Astrocyte (in vitro differentiated cells and primary cell): ENCODE measurements around the gene CDKAL1. TPM values are rescaled to one million over a fixed set of nuclear protein-coding genes. Genes with fewer than 3 reads are reported as not detected.
"Not testable (repeated sequence)": the region's sequence is repeated elsewhere in the genome, so short reads cannot be mapped to it uniquely, and the experiment has no call there.

Source experiments
- DNase-seq: peaks from one replicate; pipeline ENCODE4 v3.0.0-alpha.2; 2010; ENCODE audit warnings: low read depth
- FAIRE-seq: peaks from 2 replicates; lab custom pipeline; 2011; peaks lifted over from hg19 to GRCh38; lab: Jason Lieb, UNC
- H2AFZ ChIP-seq: 2 replicates; pipeline ENCODE4 v1.6.0; 2012; ENCODE audit warnings: low read depth, low read length, inconsistent platforms
- H3K27ac ChIP-seq: 2 replicates; pipeline ENCODE4 v1.5.1; 2011; ENCODE audit warnings: low read depth, low read length, inconsistent platforms
- H3K27me3 ChIP-seq: 2 replicates; pipeline ENCODE4 v1.6.0; 2011; ENCODE audit warnings: low read length, inconsistent platforms; ENCODE audit not compliant: insufficient read depth
- H3K36me3 ChIP-seq: 2 replicates; pipeline ENCODE4 v1.5.1; 2011; ENCODE audit warnings: low read length, inconsistent platforms; ENCODE audit not compliant: insufficient read depth
- H3K4me1 ChIP-seq: 2 replicates; pipeline ENCODE4 v1.5.1; 2011; ENCODE audit warnings: low read length, inconsistent platforms; ENCODE audit not compliant: insufficient read depth
- H3K4me2 ChIP-seq: 2 replicates; pipeline ENCODE4 v1.6.0; 2012; ENCODE audit warnings: low read length, inconsistent platforms
- H3K4me3 ChIP-seq: 2 replicates; pipeline ENCODE4 v1.5.1; 2011; ENCODE audit warnings: low read depth, mild to moderate bottlenecking, low read length, inconsistent platforms; ENCODE audit not compliant: insufficient read depth
- H3K79me2 ChIP-seq: 2 replicates; pipeline ENCODE4 v1.6.0; 2012; ENCODE audit warnings: mild to moderate bottlenecking, low read length, inconsistent platforms; ENCODE audit not compliant: insufficient read depth
- H3K9ac ChIP-seq: 2 replicates; pipeline ENCODE4 v1.6.0; 2012; ENCODE audit warnings: mild to moderate bottlenecking, low read length, inconsistent platforms
- H3K9me3 ChIP-seq: 2 replicates; pipeline ENCODE4 v1.5.1; 2012; ENCODE audit warnings: low read depth, mild to moderate bottlenecking, low read length, inconsistent platforms; ENCODE audit not compliant: insufficient read depth
- H4K20me1 ChIP-seq: 2 replicates; pipeline ENCODE4 v1.6.0; 2012; ENCODE audit warnings: low read length, inconsistent platforms; ENCODE audit not compliant: insufficient read depth
- H3K27ac Mint-ChIP-seq: one replicate; pipeline ENCODE4 v1.8.0; 2021; ENCODE audit warnings: mild to moderate bottlenecking, mixed read lengths; ENCODE audit not compliant: unreplicated experiment
- H3K27me3 Mint-ChIP-seq: one replicate; pipeline ENCODE4 v1.8.0; 2021; ENCODE audit warnings: low read depth, mixed read lengths; ENCODE audit not compliant: unreplicated experiment
- H3K36me3 Mint-ChIP-seq: one replicate; pipeline ENCODE4 v1.8.0; 2021; ENCODE audit warnings: low read depth, mixed read lengths; ENCODE audit not compliant: unreplicated experiment
- H3K4me1 Mint-ChIP-seq: one replicate; pipeline ENCODE4 v1.8.0; 2021; ENCODE audit warnings: low read depth, mixed read lengths; ENCODE audit not compliant: unreplicated experiment
- H3K4me3 Mint-ChIP-seq: one replicate; pipeline ENCODE4 v1.8.0; 2021; ENCODE audit warnings: mild to moderate bottlenecking, moderate library complexity, mixed read lengths; ENCODE audit not compliant: unreplicated experiment
- H3K9me3 Mint-ChIP-seq: one replicate; pipeline ENCODE4 v1.8.0; 2021; ENCODE audit warnings: mild to moderate bottlenecking, mixed read lengths; ENCODE audit not compliant: unreplicated experiment
- CTCF ChIP-seq: IDR thresholded peaks from 2 replicates; pipeline ENCODE4 v1.5.1; 2011; ENCODE audit warnings: low read depth, mild to moderate bottlenecking, inconsistent platforms, low read length, moderate library complexity; ENCODE audit not compliant: insufficient read depth
- EZH2 ChIP-seq: IDR thresholded peaks from 2 replicates; pipeline ENCODE4 v1.6.1; 2012; ENCODE audit warnings: mild to moderate bottlenecking, low read length, inconsistent platforms; ENCODE audit not compliant: insufficient read depth
- total RNA-seq: library from RNA; stranded (reverse); gene quantifications from 2 replicates; pipeline ENCODE4 v1.2.1, GENCODE V29; 2021

CDKAL1 gene
- total RNA-seq, 1 donor from 2014 or later, result 13.7 TPM

GRCh38 chr6:20640181-20640580, 105.9 kb downstream of the CDKAL1 start:
- peaks cover 1% of the 10 kb centered on the region for H3K36me3 Mint-ChIP-seq

GRCh38 chr6:20642441-20642840, 108.2 kb downstream of the CDKAL1 start:
- TF ChIP-seq EZH2, result no peak
- no peak for TF ChIP-seq CTCF
- FAIRE-seq, result no peak

More at GRCh38 chr6:20640181-20640580, 105.9 kb downstream of the CDKAL1 start:
- no peak overlapping the region for H3K4me2 ChIP-seq
- no peak overlapping the region for H2AFZ ChIP-seq
- no peaks in the 10 kb centered on the region for H3K9me3 ChIP-seq
- no peaks in the 10 kb centered on the region for H4K20me1 ChIP-seq
- H3K27me3 ChIP-seq, result no peaks in the 10 kb centered on the region
- H3K79me2 ChIP-seq, result no peaks in the 10 kb centered on the region
- no peak overlapping the region for H3K4me3 Mint-ChIP-seq
- no peaks in the 10 kb centered on the region for H3K27me3 Mint-ChIP-seq
- H3K4me1 ChIP-seq, result no peaks in the 10 kb centered on the region
- no peak for FAIRE-seq
- no peak overlapping the region for H3K4me3 ChIP-seq
- DNase-seq, result no peak
- no peaks in the 10 kb centered on the region for H3K9me3 Mint-ChIP-seq
- no peak overlapping the region for H3K9ac ChIP-seq
- H3K27ac Mint-ChIP-seq, result no peak overlapping the region
- no peaks in the 10 kb centered on the region for H3K36me3 ChIP-seq
- H3K27ac ChIP-seq, result no peak overlapping the region
- H3K4me1 Mint-ChIP-seq, result no peaks in the 10 kb centered on the region
- no peak for TF ChIP-seq CTCF
- no peak for TF ChIP-seq EZH2

GRCh38 chr6:20644667-20645370, 110.6 kb downstream of the CDKAL1 start:
- Histone ChIP-seq H3K27ac (no peak overlapping the region), H4K20me1 (no peaks in the 10 kb centered on the region), H3K4me1 (no peaks in the 10 kb centered on the region), H3K36me3 (no peaks in the 10 kb centered on the region), H2AFZ (no peak overlapping the region), H3K9me3 (no peaks in the 10 kb centered on the region), H3K79me2 (no peaks in the 10 kb centered on the region), H3K27me3 (no peaks in the 10 kb centered on the region), H3K9ac (no peak overlapping the region), H3K4me2 (no peak overlapping the region), H3K4me3 (no peak overlapping the region)
- no peak overlapping the region for H3K4me3 Mint-ChIP-seq
- FAIRE-seq (no peak), DNase-seq (peak; percentile 61)
- TF ChIP-seq CTCF (no peak), EZH2 (no peak)
- peaks cover 1% of the 10 kb centered on the region for H3K36me3 Mint-ChIP-seq
- no peaks in the 10 kb centered on the region for H3K9me3 Mint-ChIP-seq
- H3K27ac Mint-ChIP-seq, result no peak overlapping the region
- H3K27me3 Mint-ChIP-seq, result no peaks in the 10 kb centered on the region
- H3K4me1 Mint-ChIP-seq, result no peaks in the 10 kb centered on the region

More at GRCh38 chr6:20642441-20642840, 108.2 kb downstream of the CDKAL1 start:
- H3K27ac ChIP-seq, result no peak overlapping the region
- Mint-ChIP-seq H3K27ac (no peak overlapping the region), H3K9me3 (no peaks in the 10 kb centered on the region), H3K4me1 (no peaks in the 10 kb centered on the region), H3K4me3 (no peak overlapping the region), H3K36me3 (peaks cover 1% of the 10 kb centered on the region), H3K27me3 (no peaks in the 10 kb centered on the region)
- H3K4me2 ChIP-seq, result no peak overlapping the region
- no peaks in the 10 kb centered on the region for H4K20me1 ChIP-seq
- no peaks in the 10 kb centered on the region for H3K27me3 ChIP-seq
- no peak overlapping the region for H2AFZ ChIP-seq
- no peaks in the 10 kb centered on the region for H3K79me2 ChIP-seq
- no peaks in the 10 kb centered on the region for H3K9me3 ChIP-seq
- DNase-seq, result no peak
- no peaks in the 10 kb centered on the region for H3K36me3 ChIP-seq
- H3K9ac ChIP-seq, result no peak overlapping the region
- no peaks in the 10 kb centered on the region for H3K4me1 ChIP-seq
- H3K4me3 ChIP-seq, result no peak overlapping the region

- H3K4me2 ChIP-seq, H3K9ac ChIP-seq, FAIRE-seq, H3K27me3 ChIP-seq, H3K9me3 ChIP-seq, H4K20me1 ChIP-seq, H3K27ac Mint-ChIP-seq, H3K4me1 ChIP-seq, H3K4me3 Mint-ChIP-seq, H3K4me3 ChIP-seq, H3K36me3 Mint-ChIP-seq, H3K9me3 Mint-ChIP-seq, H3K27ac ChIP-seq, H3K4me1 Mint-ChIP-seq, DNase-seq, H2AFZ ChIP-seq, H3K79me2 ChIP-seq, H3K27me3 Mint-ChIP-seq, H3K36me3 ChIP-seq: not testable (repeated sequence)
Measured at GRCh38 chr6:20645572-20645971, 111.3 kb downstream of the CDKAL1 start.
